DMS114 treated with DMSO at 0.1 percent for 48 hours (cell line): ENCODE measurements around the gene FLT3LG.

Experiments
- DNase-seq: peaks from one replicate; lab custom pipeline; 2025; ENCODE audit not compliant: unreplicated experiment; lab: John Stamatoyannopoulos, UW

The FLT3LG gene

GRCh38 chr19:49487277-49488045, 13.4 kb downstream of the FLT3LG start, which contains the start of gene RPL13A:
RPL13A (plus strand) TSS chr19:49487608; CDS start chr19:49487630, 22 bp downstream.
- peak; percentile 90 for DNase-seq

DNA sequence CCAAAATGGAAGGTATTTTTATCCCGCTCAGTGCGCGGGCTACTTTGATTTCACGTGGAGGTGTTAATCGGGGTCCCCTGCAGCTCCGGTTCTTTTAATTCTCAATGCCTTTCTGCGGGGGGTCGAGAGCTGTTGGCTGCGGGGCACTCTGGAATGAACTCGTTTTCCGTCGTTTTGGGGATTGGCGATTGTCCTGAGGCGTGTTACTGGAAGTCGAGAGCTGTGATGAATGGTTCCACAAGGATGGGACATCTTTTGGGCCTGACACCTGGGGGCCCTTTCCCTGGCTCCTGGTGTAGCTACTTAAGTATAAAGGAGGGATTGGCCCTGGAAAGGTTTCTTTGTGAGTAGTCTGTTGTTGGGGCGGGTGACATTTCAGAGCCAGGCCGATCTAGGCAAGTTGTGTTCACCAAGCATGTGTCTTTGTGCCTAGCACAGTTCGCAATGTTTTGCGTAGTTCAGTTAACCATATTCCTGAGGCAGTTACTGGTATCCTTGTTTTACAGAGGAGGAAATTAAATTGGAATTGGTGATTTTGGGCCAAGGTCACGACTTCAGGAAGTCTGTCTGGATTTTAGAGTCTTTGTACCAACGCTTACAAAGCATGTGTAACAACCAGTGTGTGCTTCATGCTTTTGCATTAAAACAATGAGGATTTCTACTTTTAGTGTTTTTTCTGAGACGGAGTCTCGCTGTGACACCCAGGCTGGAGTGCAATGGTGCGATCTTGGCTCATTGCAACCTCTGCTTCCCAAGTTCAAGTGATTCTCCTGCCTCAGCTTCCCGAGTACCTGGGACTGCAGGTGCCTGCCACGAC, 14.2 kb downstream of the FLT3LG start:
- DNase-seq, result no peak

DNA sequence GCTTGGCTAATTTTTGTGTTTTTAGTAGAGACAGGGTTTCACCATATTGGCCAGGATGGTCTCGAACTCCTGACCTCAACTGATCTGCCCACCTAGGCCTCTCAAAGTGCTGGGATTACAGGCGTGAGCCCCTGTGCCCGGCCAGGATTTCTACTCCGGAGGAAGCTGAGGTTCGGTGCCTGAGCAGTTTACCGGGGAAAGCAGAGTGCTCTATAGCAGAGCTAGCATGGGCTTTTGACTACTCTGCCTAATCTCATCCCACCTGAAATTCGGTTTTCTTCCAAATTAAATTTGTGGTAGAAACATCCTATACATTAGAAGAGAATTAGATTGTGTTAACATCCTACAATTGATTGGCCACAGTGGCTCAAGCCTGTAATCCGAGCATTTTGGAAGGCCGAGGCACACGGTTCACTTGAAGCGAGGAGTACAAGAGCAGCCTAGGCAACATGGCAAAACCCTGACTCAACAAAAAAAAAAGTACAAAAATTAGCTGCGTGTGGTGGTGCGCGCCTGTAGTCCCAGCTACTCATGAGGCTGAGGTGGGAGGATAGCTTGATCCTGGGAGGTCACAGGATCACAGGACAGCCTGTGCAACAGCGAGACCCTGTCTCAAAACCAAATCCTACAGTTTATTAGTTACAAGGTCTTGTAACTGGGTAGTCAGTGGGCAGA, 15.0 kb downstream of the FLT3LG start:
- DNase-seq, result no peak

DNA sequence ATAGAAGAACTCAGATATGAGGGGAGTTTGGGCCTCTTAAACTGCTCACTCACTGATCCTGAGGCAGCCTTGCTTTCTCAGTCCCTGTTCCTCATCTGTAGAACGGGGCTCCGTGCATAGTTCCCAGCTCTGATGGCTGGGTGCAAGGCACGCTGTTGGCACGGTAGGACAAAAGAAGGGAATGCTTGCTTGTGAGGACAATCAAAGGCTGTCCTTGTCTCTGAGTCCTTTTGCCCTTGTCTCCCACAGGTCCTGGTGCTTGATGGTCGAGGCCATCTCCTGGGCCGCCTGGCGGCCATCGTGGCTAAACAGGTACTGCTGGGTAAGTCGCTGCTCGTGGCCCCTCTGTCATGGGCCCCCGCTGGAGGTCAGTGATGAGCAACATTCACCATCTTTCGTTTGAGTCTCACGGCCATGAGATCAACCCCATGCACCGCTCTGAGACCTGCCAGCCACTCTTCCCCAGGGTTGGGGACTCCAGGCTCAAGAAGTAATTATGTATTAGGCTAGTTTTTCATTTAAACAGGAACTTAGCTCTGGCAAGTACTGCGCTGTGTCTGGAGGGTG, 15.7 kb downstream of the FLT3LG start:
- DNase-seq, result no peak

DNA sequence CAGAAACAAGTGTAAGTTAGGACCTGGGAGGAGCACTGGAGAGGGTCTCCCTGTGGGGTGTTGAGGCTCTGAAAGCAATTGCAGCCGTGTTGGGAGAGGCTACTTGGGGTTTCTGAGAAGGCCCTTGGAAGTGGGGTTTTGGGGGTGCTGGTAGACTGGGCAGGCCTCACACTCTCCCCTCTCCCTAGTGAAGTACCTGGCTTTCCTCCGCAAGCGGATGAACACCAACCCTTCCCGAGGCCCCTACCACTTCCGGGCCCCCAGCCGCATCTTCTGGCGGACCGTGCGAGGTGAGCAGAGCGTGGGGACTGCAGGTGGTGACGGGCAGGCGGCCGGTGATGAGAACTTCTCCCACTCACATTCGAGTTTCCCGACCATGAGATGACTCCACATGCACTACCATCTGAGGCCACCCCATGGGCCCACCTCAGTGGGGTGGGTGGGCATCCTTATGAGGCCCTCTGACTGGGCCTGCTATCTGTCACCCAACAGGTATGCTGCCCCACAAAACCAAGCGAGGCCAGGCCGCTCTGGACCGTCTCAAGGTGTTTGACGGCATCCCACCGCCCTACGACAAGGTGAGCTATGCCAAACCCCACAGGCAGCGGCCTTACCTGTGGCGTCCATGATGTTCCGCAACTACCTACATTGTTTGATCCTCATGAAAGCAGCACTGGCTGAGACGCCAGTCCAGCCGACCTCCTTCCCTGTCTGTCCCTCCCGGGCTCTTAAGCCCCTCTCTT, 16.4 kb downstream of the FLT3LG start:
- no peak for DNase-seq

- DNase-seq, result no peak
Observed at GRCh38 chr19:49491030-49491803, 17.2 kb downstream of the FLT3LG start.

- DNase-seq, result no peak
Observed at GRCh38 chr19:49491804-49492572, 18.0 kb downstream of the FLT3LG start.

- DNase-seq, result peak; percentile 48
Observed at GRCh38 chr19:49492573-49493405, 18.8 kb downstream of the FLT3LG start.

- DNase-seq, result no peak
Observed at GRCh38 chr19:49496574-49497008, 22.6 kb downstream of the FLT3LG start.

DNA sequence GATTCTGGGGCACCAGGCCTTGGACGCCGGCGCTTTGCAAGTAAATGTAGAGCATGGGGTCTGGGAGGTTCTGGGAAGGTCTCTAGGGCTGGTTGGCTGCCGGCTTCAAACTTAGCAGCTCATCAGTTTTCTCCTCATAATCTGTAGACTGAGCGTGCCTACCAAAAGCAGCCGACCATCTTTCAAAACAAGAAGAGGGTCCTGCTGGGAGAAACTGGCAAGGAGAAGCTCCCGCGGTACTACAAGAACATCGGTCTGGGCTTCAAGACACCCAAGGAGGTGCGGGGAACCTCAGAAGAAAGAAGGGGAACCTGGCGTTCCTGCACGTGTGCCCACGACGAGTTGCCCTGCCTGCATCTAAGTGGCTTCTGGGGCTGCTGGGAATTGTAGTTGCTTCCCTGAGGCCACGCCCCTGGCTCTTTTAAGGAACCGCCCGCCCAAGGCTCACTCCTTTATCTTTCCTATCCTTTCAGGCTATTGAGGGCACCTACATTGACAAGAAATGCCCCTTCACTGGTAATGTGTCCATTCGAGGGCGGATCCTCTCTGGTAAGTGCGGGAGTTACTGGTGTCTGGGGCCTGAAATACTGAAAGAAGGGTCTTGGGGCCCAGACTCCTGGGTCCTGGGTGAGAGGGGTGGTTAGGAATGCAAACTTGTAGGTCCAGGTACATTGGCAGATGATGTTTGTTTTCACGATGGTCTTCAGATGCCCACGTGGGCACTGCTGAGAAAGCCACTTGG, 23.2 kb downstream of the FLT3LG start:
- no peak for DNase-seq

DNA sequence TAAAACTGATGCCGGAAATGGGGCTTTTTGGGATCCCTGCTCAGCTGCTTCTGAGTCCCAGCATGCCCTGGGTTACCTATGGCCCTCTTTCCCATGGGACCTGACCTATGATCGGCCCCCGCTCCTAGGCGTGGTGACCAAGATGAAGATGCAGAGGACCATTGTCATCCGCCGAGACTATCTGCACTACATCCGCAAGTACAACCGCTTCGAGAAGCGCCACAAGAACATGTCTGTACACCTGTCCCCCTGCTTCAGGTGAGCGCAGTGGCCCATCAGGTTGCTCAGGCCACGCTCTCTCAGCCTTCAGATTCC, 23.7 kb downstream of the FLT3LG start:
- no peak for DNase-seq

DNA sequence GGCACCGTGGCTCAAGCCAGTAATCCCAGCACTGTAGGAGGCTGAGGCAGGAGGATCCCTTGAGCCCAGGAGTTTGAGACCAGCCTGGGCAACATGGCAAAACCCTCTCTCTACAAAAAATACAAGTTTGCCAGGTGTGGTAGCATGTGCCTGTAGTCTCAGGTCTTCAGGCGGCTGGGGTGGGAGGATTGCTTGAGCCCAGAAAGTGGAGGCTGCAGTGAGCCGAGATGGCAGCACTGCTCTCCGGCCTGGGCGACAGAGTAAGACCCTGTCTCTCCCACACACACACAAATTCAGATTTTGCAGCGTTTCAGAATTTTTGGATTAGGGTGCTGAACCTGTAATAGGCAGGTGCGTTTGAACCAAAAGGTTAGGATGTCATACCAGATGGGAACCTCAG, 24.5 kb downstream of the FLT3LG start:
- no peak for DNase-seq

DNA sequence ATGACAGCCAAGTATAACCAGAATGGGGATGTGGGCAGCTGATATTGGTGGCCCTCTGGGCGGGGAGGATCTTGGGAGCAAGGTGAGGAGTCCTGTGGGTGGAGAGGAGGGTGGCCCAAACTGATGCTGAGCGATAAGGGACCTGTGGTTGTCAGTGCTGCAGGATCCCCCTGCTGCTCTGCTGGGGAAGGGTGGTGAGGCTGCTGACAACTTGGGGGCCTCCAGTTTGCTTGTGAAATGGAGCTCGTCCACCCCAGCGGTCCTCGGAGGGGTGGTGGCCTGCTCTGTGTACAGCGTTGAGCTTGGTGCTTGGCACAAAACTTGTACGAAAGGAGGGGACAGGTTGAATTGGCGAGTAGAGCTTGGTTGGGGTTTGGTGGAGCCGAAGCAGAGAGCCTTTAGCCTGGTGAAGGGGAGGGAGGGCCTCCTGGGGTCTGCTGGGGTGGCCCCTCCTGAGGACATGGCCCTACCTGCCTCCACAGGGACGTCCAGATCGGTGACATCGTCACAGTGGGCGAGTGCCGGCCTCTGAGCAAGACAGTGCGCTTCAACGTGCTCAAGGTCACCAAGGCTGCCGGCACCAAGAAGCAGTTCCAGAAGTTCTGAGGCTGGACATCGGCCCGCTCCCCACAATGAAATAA, 25.1 kb downstream of the FLT3LG start:
- no peak for DNase-seq

DNA sequence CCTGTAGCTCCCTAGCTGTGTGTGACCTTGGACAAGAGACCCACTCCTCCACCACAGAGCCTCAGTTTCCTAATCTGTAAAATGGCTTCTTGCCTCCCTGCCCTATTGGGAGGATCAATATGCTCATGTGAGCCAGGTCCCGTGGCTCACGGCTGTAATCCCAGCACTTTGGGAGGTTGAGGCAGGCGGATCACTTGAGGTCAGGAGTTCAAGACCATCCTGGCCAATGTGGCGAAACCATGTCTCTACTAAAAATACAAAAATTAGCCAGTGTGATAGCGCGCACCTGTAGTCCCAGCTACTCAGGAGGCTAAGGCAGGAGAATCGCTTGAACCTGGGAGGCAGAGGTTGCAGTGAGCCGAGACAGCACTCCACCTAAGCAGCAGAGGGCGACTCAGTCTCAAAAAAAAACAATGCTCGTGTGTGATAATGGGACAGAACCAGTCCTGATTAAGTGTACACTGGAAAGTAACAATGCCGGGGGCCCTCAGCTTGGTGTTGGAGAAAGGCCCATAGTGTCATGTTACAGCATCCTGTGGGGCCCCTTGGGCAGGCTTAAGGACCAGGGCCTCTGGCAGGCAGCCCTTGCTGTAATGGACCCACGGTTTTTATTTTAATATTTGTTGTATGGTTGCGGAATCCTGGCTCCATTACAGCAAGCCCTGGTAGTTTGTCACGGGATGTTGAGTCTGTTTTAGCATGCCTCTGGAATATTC, 29.0 kb downstream of the FLT3LG start:
- no peak for DNase-seq

GRCh38 chr19:49503582-49503962, 29.6 kb downstream of the FLT3LG start:
- no peak for DNase-seq

DNA sequence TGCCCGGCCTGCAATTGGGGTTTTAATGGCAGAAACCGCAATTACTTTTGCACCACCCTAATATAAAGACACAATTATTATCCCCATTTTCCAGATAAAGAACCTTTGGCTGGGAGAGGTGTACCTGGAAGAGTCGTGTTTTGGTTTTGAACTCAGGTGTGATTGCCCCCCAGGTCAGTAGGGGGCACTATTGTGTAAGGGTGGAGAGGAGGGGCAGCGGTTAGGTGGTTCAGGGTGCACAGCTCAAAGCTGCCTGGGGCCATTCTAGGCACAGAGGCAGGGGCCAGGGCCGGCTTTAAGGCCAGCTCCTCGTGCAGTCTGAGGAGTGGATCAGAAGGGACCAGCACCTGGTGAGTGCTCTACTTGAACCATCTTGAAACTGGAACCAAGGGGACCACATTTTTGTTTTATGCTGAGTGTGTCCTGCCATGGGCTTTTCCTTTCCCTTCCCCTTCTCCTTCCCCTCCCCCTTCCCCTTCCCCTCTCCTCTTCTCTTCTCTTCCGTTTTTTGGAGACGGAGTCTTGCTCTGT, 32.6 kb downstream of the FLT3LG start:
- DNase-seq, result no peak
